Muscle of arm (tissue), 12 donors: ENCODE results near the gene ITGB2. TPM values are rescaled to one million over a fixed set of nuclear protein-coding genes. Genes with fewer than 3 reads are reported as not detected.
"Not testable (repeated sequence)": the region's sequence is repeated elsewhere in the genome, so short reads cannot be mapped to it uniquely, and the experiment has no call there.

Source experiments
- DNase-seq: peaks from one replicate; pipeline ENCODE4 v3.0.0-alpha.2; 2013
- polyA plus RNA-seq, 12 donors: library from polyadenylated mRNA; unstranded; fragments of 120-200 nt; gene quantifications; one replicate each; pipeline ENCODE4 v1.2.1, GENCODE V29; 2013; ENCODE audit not compliant: insufficient read length in 12 of 12

The ITGB2 gene
- polyA plus RNA-seq, 12 donors, result 6.6 to 27.9 (median 9.8) TPM; not detected in 1

DNA sequence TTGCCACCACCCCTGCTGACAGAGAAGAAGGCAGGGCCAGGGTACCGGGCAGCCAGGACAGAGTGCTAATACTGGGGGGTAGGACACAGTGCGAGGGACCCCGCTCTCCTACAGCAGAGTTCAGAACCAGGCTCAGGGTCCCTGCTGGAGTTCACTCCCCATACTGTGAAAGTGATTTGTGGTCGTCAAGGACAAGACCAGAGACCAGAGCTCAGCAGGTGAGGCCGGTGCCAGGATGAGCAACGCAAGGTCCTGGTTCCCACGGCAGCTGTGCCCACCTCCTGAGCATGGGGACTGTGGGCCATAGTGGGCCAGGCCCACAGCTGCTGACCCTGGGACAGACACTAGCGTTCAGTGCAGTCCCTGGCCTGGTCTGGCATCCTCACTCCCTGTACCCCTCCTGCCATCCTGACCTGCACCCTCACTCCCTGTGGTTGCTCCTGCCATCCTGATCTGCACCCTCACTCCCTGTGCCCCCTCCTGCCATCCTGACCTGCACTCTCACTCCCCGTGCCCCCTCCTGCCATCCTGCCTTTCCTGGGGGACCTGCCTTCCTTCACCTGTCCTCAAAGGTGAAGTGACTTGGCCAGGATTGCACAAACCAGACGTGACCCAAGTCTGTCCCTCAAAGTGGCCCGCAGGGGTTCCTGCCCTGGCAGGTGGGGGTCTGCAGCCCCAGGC lies 33.4 kb downstream of the ITGB2 start:
- no peak for DNase-seq

DNA sequence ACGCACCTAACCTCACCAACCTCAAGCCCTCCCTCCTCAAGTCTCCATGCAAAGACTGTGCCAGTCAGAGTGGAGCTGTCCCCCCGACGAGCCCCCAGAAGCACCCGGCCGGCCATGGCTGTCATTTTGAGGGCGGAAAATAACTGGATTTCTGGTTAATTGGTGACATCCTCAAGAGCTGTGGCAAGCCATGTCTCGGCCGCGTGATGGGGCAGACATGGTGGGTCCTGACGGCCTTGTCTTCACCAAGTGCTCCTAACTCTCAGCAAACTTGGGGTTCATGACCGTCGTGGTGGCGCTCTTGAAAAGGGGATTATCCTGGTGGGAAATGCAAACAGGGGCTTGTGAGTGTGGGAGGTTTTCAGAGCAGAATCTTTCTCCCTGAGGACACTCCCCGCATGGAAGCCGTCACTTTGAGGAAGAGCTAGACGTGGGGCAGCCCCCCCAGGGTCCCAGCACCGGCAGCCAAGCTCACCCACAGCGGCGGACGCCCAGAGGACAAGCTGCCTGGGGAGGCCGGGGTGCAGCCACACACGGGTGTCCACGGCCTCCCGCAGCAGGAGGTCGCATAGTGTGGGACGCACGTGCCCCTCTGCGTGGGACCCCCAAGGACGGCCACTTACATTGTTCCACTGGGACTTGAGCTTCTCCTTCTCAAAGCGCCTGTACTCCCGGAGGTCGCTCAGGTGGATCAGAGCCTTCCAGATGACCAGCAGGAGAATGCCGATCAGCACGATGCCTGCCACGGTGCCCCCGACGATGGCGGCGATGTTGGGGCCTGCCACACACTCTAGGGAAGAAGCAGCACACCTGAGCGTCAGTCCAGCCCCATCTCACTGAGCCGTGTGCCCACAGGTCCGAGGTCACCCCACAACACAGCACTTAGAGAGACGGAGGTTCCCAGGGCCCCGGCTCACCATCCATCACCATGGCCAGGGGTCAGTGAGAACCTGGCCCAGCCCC lies 34.3 kb downstream of the ITGB2 start:
- no peak for DNase-seq

DNA sequence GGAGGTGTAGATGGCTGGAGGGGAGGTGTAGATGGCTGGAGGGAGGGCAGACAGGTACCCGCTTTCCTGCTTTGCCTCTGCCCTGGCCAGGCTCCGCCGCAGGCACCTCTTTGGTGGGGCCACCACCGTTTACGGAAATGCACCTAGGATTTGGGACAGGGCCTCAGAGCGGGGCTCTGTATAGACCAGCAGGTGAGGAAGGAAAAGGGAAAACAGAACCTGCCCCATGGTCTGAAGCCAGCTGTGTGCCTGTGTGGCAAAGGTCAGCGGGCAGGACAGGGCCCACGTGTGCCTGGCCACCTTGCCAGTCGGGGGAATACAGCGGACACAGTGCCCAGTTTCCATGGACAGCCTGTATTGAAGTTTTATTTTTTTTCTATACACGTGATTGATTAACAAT lies 35.1 kb downstream of the ITGB2 start:
- no peak for DNase-seq

DNA sequence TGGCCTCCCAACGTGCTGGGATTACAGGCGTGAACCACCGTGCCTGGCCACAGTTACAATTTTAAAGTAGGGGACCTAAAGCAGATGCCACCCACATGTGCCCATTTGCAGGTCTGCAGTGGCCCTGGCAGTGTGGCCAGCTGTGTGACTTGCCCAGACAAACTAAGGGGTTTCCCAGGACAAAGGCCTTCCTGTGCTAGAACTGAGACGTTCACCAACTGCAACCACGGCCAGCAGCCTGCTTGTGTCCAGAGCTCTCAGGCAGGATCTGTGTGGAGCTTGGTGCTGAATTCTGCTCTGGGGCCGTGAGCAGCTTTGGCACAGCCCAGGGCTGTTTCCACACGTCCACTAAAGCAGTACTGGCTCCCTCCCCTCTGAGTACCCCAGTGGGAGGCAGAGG lies 36.6 kb downstream of the ITGB2 start:
- DNase-seq, result no peak

- DNase-seq, result no peak
Observed at GRCh38 chr21:44883250-44883649, 37.4 kb downstream of the ITGB2 start.

DNA sequence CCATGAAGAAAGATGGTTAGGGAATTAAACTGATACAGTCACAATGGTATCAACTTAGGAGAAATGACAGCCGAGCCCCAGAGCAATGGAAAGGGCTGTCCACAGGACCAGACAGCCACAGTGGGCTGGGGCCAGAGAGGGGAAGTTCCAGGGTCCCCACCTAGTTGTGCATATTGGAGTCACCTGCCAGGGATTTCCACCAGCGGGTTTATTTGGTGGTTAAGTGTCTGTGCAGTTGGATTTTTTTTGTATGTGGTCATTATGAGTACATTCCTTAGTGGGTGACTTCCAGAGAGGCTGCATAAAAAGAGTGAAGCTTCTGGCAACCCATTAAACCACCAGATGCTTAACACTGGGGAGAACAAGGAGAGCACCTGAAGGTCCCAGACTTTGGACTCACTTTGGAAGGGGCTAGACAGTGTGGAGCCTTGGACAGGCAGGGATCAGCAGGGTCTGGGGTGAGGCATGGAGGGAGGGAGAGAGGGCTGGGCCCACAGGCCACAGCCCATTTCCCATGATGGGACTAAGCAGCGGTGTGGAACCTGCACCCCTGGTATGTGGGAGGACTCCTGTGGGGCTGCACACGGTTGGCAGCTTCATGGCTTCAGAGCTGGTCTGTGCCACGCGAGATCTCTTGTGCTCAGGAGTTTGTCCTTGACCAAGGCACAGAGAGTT lies 39.4 kb downstream of the ITGB2 start:
- DNase-seq, result no peak

DNA sequence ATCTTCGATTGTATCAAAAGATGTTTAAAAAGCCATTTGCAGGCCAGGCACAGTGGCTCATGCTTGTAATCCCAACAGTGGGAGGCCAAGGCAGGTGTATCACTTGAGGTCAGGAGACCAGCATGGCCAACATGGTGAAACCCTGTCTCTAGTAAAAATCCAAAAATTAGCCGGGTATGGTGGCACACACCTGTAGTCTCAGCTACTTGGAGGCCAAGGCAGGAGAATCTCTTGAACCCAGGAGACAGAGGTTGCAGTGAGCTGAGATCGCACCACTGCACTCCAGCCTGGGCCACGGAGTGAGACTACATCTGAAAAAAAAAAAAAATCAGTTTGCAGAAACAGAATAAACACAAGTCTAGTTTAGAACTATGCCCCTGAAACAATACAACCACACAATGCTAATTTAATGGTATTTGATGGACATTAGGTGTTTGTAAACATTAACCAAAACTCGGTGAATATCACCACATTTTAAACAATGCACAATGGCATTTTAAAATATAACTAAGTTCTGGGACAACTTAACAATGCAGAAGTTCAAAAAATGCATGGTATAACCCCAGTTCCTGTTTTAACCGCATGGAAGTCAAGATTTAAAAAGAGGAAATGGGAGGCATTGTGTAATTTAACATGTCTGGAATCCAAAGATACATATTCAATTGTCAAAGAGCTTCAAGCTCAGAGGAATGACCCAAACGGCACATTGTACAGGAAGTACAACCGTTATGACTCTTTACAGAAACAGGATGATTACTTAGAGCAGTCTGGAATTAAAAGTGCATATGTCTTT lies 40.1 kb downstream of the ITGB2 start:
- no peak for DNase-seq

DNA sequence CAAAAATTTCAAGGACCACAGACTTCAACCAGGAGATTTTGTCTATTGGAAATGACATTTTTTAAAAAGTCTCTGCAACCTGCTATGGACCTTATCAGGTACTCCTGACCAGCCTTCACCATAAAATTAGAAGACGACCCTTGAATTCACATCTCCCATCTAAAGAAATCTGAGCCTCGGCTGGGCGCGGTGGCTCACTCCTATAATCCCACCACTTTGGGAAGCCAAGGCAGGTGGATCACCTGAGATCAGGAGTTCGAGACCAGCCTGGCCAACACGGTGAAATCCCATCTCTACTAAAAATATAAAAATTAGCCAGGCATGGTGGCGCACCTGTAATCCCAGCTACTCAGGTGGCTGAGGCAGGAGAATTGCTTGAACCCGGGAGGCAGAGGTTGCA lies 41.5 kb downstream of the ITGB2 start:
- DNase-seq, result not testable (repeated sequence)

DNA sequence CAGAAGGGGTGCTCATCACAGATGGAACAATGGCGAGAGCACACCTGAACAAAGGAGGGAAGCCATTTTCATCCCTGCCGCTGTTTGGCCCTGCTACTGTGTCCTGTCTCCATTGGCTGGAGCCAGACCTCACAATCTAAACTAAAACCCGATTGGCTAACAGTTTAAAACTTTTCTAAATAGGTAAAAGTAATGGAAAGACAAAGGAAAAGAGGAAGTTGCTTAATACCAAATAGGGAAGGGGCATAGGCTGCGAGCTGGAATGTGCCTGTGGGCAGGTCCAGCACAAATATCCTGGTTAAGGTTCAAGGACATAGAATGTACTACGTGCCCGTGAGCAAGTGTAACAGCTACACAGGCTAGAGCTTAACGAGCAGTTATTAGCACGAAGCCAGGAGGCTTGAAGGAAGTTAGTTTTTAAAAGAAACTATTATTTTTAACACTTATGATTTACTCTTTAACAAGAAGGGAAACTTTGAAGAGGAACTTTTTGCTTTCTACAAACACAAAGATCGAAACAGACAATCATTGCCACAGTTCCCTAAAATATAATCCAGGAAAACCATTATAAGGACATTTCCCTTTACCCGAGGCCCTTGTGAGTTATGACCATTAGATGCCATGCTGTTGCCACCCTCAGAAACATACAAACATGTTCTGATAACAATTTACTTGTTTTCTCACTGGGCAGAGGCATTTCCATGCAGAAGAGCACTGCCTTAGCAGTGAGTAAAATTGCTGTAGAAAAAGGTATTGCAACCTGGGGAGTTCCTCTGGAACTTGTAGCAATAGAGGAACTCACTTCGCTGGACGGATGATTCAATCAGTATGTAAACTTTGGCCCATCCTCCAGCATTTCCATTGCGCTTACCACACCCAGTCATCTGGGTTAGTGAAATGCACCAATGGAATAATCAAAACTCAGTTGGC lies 42.4 kb downstream of the ITGB2 start:
- no peak for DNase-seq

DNA sequence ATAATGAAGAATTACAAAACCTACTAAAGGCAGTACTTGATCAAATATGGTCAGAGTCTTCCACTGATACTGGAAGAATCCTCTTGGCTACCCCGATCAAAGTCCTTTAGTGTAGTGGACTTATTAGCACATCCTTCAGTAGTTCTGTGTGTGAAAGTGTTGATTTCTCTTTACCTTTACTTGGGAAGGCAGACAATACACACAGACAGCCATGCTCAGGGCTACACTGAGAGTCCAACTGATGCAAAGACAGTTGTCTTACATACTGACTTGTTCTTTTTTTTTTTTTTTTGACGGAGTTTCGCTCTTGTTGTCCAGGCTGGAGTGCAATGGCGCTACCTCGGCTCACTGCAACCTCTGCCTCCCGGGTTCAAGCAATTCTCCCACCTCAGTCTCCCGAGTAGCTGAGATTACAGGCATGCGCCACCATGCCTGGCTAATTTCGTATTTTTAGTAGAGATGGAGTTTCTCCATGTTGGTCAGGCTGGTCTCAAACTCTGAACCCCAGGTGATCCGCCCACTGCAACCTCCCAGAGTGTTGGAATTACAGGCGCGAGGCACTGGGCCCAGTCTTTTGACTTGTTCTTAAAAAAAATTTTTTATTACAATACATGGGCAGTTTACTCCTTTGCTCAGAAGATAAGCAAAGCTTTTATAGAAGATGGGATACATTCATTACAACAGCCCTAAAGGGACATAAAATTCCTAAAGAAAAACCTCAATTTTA lies 43.7 kb downstream of the ITGB2 start:
- no peak for DNase-seq

- no peak for DNase-seq
Observed at GRCh38 chr21:44875316-44875700, 45.4 kb downstream of the ITGB2 start.

- DNase-seq, result peak; percentile 17
Observed at GRCh38 chr21:44874497-44875315, 46.0 kb downstream of the ITGB2 start.

DNA sequence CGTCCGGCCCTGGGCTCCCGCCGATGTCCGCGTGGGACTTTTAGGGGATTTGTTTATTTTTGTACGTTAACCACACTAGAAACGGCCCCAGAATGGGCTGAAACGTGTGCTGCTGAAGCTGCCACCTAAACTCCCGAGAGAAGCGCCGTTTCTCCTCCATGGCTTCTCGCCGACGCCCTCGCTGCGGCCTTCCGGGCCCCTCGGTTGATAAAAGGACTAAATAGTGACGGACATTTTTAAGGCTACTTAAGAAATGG lies 46.5 kb downstream of the ITGB2 start:
- DNase-seq, result no peak

DNA sequence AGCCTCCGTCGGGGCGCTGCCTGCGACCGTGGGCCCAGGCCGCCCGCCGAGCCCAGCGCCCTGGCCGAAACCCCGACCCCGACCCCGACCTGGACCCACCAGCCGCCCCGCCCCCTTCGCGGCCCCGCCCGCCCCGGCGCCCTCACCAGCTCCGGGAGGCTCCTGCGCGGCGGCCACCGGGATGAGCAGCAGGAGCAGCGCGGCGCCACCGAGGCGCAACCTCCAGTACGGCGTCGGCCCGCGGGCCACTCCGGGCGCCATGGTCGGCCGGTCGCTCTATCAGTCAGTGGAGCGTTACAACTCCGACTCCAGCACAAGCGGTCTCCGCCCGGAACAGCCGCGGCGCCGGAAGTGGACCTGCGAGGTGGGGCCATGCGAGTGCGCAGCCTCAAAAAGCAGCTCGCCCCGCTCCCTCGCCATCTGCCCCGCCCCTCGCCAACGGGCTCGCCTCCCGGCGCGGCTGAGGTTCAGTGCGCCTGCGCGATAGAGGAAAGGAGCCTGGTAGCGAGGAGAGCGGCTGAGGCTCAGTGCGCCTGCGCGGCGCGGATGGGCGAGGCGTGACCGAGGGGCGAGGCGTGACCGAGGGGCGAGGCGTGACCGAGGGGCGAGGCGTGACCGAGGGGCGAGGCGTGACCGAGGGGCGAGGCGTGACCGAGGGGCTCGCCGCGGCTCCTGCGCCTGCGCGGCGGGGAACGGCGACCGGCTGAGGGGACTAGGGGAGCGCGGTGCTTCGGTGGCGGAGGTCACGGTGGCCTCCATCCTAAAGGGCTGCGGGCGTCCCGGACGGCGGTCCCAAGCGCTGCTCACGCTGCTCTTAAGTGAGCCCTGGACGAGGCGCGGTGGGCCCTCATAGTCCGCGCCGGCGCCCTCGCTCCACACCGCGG lies 47.1 kb downstream of the ITGB2 start, which contains the start of gene PTTG1IP:
TSS of gene PTTG1IP (minus strand) at position 335 of the 884 bp plus-strand sequence. CDS start at position 261, 74 bp downstream.
- DNase-seq, result peak; percentile 99

- peak; percentile 32 for DNase-seq
Observed at GRCh38 chr21:44872649-44873355, 47.9 kb downstream of the ITGB2 start.

DNA sequence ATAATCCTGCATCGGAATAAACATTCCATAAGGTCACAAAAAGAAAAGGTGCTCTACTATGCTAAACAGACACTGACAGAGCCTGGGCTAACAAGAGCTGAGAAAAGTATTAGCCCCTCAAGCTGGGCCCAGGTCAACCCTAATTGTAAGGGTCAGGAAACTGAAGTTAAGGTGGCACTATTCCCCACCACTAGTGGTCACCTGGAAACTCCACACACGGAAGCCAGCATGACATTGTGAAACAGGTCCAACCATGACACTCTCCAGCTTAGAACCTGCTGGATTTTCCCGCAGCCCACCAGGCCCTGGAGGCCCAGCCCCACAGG lies 48.4 kb downstream of the ITGB2 start:
- DNase-seq, result no peak

DNA sequence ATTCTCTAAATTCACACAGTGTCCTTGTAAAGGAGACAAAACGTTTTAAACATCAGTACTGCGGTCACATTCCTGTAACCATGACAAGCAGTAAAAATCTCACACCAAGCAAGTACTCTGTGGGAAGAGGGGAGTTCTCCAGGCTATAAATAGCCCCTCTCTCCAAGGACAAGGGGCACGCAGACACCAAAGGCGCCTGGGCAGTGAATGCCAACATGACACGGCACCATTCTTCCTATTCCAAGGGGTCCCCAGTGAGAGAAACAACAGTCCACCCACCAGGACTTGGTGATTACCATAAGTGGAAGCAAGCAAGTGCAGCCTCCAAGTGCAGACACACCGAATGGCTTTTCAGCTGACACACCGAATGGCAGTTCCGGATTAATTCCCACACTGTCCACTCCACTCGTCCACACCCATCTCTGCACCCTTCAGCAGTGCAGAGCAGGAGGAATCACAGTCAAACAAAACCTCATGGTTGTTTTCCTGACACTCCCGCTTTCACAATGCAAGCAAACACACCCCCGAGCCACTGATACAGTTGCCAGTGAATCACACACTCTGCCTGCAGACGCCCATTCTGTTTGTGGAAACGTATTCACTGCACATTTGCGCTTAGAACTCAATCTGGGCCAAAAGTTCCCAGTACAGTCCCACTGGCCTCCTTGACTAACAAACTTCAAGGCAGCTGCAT lies 49.0 kb downstream of the ITGB2 start:
- DNase-seq, result no peak
